ENCODE measurements around the gene LHX3.
"Not testable (repeated sequence)": the region's sequence is repeated elsewhere in the genome, so short reads cannot be mapped to it uniquely, and the experiment has no call there.

LHX3 gene

DNA sequence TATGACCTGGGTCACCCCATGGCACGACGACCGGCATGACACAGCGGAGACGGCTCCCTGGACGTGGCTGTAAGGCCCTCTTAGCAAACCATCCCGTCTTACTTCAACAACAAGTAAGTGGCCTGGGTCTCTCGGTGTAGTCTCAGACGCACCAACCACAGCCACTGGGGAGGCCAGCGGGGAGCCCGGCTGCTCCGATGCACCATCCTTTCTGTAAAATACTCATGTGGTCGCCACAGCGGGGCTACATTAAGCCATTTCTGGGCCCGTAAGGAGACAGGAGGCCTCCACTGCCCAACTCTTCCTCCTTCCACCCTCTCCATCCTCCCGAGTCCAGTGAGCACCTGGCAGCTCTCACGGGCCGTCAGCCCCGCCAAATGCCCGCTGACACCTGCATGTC, 36.0 kb upstream of the LHX3 start:
- no peak for DNase-seq

DNA sequence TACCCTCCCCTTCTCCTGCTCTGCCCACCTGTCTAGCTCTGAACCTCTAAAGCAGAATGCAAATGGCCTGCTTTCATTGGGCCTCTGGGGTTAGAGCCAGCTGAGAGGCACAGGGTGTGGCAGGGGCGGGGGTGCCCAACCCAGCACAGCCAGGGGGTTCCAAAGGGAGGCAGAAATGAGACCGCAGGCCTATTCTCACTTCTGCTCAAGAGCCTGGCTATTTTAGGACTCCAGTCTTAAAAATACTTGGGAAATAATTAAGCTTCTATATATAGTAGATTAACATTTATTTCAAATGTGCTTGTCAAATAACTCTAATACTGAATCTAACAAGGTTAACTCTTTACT, 35.0 kb upstream of the LHX3 start:
- DNase-seq, result peak; percentile 92

DNA sequence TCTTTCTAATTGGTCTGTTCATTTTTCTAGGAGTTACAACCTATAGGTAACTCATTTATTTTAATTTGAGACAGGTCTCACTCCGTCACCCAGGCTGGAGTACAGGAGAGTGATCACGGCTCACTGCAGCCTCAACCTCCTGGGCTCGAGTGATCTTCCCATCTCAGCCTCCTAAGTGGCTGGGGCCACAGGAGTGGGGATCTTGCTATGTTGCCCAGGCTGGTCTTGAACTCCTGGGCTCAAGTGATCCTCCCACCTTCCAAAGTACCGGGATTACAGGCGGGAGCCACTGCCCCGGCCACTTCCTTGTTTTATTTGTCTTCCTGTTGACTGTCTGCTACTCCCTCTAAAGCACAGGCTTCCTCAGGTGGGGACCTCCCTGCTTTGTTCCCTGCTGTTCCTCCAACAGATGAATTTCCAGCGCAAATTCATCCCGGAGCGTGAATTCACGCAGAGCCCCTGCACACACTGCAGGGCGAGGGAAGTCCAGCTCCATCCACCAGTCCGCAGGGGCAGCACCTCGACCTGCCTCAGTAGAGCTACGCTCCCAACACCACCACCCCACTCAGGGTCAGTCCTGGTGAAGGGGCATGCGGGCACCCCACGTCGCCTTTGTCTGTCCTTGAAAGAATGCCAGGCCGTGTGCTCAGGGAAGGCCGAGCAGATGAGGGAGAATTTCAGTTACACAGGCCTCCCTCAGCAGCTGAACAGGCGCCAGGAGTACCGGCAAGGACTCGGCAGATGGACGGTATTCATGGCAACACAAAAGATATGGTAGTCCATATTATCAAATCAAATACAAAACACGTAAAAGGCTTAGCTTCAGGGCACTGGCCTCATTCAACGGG, 34.4 kb upstream of the LHX3 start:
- peak; percentile 92 for DNase-seq

DNA sequence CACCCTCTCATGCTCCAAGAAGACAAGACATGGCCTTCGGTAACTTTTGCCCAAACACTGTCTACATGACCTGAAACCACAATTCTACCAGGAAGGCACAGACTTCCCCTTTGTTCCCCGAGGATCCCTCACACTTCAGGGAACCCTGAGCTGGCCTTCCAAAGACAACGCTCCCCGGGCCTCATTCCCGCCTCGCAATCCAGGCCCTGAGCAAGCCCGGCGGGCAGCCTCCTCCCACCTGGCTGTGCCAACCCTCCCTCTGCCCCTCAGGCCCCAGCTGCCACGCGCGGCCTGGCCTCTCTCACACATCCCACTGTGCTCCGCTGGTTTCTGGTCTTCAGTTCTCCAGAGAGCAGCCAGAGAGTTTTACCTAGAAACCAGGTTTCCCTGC, 33.4 kb upstream of the LHX3 start:
- DNase-seq, result no peak

DNA sequence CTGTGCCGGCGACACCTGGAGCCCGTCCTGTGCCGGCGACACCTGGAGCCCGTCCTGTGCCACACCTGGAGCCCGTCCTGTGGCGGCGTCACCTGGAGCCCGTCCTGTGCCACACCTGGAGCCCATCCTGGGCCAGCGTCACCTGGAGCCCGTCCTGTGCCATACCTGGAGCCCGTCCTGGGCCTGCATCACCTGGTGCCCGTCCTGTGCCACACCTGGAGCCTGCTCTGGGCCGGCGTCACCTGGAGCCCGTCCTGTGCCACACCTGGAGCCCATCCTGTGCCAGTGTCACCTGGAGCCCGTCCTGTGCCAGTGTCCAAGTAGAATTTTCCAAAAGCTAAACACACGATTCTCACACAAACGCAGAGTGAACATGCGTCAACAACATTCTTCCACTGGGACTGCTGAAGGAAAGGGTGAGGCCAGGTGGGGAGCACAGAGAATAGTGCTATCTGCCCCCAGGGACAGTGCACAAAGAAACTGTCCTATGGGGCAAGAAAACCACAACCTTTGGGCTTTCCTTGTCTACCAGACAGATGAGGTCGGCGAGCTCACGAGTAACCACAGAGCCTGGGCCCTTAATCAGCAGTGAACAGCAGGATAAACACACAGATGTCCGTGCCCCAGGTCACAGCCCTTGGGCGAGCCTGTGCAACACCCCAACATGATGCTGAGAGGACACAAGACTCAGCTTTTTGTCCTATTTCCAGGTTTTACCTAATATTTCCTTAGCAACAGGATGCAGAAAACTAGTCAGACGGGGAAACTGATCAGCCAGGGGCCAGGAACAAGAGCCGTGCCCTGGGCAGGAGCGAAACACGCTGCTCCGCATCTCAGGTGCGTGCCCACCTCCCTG, 32.8 kb upstream of the LHX3 start:
- DNase-seq, result no peak

DNA sequence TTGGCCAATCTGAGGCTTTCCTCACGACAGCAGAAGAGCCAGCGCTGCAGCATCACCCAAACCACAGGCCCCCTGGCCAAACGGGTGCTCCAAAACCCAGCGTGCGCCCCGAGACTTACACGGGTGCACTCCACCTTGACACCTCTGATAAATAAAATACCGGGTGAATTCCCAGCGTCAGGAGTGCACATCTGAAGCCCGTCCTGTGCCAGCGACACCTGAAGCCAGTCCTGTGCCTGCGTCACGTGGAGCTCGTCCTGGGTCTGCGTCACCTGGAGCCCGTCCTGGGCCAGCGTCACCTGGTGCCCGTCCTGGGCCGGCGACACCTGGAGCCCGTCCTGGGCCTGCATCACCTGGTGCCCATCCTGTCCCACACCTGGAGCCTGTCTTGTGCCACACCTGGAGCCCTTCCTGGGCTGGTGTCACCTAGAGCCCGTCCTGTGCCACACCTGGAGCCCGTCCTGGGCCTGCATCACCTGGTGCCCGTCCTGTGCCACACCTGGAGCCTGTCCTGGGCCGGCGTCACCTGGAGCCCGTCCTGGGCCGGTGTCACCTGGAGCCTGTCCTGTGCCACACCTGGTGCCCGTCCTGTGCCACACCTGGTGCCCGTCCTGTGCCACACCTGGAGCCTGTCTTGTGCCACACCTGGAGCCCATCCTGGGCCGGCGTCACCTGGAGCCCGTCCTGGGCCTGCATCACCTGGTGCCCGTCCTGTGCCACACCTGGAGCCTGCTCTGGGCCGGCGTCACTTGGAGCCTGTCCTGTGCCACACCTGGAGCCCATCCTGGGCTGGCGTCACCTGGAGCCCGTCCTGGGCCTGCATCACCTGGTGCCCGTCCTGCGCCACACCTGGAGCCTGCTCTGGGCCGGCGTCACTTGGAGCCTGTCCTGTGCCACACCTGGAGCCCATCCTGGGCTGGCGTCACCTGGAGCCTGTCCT, 31.8 kb upstream of the LHX3 start:
- not testable (repeated sequence) for DNase-seq

DNA sequence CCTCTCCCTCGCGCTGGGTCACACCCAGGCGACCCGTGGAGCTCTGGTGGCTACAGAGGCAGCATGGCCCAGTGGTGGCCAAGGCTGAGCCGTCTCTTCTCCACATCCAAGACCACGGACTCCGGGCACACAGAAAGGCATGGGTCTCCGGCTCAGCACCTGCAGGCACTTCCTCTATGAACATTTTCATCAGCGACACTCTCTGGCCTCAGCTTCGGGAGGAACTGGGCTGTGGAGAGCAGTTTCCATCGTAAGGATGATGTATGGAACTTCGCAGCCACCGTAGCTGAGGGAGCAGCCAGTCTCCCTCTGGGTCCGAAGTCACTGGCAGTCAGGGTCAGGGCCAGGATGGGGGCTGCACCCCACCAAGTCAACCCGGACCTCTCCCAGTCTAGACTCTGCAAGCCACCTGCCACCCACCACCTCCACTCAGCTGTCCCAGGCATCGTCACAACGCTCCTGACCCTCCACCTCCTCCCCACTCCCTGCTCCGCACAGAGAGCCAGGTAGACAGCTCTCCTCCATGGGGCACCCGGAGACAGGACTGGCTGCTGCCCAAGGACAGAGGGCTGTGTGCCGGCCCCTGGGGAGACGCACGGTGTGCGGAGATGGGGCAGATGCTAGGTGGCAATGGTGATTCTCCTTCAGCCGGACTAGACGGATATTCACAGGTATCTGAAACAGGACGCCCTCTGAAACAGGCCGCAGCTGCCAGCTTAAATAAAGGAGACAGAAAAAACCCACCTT, 31.0 kb upstream of the LHX3 start:
- no peak for DNase-seq

DNA sequence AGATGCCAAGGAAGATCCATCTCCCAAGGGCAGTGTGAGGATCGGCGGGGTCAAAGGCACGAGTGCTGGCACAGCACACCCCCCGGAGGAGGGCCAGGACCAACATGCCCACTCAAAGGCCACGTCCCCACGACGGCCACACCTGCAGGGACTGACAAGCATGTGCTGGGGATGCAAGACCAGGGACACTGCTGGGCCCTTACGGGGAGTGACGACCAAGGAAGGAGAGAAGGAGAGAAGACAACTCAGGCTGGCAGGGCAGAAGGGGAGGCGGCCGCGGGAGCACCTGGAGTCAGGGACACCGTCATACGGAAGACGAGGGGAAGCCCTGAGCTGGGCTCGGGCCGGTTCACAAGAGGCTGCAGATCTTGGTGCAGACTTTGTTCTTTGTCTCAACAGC, 30.2 kb upstream of the LHX3 start:
- DNase-seq, result no peak

DNA sequence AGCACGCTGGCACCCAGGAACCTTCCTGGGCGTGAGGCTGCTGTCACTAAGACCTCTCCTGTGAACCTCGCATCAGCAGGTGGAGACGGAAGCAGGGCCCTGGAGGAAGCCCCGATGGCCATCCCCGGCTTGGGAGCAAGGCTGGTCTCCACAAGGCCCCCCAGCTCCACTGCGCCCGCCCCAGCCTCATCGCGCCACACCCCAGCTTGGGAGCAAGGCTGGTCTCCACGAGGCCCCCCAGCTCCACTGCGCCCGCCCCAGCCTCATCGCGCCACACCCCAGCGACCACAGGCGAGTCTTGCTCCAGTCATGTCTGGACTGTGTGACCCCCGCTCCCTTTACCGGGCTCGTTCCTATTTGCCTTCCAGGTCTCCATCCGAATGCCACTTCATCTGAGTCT, 29.7 kb upstream of the LHX3 start:
- no peak for DNase-seq

DNA sequence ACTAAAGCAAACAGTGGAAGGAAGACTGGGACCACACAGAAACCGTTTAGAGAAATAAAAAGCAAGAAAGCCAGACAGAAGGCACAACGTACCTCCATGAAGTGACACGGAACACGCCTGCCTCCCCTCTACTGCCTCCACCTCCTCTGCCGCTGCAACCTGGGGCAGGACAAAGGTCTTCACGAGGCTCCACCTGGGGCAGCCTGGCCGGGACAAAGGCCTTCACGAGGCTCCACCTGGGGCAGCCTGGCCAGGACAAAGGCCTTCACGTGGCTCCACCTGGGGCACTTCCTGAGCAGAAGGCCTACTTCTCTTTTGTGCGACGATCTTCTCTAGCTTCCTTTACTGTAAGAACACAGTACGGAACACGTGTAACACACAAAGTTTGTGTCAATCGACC, 28.9 kb upstream of the LHX3 start:
- DNase-seq, result no peak

DNA sequence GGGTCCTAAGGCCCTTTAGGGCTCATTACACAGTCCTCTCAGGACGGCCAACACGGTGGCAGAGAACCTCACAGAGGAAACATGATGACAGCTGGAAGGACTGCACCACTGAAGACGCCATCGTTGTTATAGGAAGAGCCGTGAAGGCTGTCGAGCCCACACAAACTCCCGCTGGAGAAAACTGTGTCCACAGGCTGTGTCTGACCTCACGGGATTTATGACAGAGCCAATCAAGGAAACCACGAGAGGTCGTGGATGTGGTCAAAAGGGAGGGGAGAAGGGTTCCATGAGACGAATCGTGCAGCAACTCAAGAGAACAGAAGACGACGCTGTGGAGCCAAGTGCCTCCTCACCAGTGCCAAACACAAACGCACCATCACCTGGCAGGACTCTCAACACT, 28.5 kb upstream of the LHX3 start:
- DNase-seq, result no peak

DNA sequence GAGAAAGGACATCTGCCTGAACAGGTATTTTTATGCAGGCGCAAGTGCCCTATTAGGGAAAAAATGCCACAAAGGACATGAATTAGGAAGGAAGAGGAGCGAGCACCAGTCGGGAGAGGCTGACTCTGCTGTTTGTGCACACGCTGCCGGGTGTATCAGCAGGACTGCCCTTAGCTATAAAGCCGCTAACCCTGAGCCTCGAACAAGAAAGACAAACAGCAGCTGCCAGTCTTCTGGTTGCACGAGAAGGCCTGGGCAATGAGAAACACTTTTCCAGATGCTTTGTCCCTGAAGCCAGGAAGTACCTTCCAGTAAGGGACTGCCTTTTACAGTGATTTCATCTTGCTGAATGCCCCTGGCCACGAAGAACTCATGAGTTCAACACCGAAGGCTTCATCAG, 28.0 kb upstream of the LHX3 start:
- no peak for DNase-seq

DNA sequence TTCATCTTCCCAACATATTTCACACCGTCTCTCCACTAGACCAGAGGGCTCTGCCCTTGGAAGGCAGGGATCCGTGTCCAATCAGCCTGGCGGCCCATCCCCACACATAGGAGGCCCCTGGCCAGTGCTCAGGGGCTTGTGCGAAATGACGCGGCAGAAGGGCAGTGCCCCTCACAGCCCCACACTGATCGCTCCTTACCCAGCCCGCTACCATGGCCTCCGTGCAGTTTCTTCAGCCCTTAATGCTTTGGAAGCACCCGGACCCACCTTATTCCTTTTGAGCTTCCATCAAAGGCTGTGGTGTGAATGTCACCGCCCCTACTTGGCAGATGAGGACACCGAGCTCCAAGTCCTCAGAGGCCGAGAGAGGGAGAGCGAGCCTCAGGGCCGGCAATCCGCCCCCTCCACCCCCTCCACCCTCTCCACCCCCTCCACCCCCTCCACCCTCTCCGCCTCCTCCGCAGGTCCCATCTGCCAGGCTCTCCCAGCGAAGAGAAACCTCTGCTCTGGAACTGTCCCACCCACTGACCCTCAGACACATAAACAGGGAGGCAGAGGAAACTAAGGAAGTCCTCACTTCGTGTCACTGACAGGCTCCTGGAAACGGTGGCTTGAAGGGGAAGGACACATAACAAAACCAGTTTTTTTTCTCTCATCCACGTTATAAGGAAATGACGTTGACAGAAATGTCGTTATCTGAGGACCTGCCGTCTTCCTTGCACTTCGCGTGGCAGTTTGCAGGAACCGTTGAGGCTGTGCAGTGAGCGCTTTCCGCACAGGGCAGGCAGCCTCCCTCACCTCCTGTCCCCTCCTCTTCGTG, 26.8 kb upstream of the LHX3 start:
- no peak for DNase-seq

DNA sequence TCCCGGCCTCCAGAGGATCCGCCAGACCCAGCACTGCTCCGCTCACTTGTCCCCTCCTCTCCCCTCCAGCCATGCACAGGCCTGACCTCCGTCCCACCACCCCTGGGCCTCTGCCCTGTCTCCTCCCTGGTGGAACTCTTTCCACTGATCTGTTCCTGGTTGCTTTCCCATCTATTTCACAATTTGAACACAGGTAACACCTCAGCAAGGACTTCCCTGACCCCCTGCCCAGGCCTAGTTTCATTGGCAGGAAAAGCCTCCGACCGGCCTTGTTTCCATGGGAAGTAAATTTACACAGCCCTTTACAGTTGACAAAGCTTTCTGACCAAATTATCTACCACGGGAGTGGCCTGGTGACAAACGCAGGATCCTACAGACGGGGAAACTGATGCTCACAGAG, 25.8 kb upstream of the LHX3 start:
- DNase-seq, result no peak

DNA sequence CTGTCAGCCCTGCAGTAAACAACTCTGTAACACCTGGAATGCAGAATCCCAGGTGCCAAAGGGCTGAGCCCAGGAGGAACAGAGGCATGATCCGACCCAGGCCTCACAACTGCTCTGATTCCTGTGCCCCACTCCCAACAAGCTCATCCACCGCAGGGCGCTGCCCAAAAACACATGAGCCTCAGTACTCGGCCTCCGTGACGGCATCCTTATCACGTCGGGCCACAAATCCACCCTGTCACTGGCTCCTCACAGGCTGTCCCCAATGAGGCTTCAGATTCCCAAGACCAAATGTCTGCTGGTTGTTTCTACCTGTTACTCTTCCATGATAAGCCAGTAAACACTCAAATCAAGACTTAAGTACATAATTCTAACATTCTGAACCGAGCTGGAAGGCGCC, 25.4 kb upstream of the LHX3 start:
- DNase-seq, result no peak

DNA sequence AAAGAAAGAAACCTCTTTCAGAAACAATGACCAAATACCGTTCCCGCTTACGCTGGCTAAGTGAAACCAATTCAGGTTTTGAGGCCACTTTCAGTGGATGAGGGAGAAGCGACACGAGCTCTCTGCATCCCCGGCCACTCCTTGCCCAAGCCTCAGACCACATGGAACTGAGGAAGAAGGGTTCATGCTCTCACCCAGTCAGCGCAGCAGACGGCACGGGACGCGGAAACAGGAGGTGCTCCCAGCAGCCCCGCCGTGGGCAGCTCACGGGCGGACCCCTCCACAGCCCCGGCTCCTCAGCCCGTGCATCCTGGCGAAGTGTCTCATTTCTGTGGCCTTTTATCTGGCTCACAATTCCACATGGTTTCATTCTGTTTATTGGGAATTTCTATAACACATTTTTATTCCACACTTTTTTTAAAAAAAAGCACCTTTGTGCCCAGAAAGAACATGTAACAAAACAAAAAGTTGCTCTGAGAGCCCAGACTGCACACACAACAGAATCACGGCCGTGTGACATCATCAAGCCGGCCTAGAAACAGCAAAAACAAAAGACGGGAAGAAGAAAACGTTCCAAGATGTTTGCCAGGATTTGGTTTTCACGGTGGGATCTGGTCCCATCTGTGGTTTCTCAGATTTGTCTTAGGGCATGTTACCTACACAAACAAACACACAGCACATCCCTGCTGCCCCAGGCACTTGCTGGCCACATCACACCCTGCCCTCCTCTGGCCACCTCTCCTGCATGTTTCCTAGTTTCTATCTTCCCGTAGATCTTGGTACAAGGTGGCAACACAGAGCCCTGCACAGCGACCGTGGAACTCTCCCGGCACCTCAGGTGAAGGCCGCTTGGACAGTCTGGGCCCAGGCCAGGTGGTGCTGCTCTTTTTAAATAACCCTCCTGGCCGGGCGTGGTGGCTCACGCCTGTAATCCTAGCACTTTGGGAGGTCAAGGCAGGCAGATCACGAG, 24.5 kb upstream of the LHX3 start:
- DNase-seq, result no peak

DNA sequence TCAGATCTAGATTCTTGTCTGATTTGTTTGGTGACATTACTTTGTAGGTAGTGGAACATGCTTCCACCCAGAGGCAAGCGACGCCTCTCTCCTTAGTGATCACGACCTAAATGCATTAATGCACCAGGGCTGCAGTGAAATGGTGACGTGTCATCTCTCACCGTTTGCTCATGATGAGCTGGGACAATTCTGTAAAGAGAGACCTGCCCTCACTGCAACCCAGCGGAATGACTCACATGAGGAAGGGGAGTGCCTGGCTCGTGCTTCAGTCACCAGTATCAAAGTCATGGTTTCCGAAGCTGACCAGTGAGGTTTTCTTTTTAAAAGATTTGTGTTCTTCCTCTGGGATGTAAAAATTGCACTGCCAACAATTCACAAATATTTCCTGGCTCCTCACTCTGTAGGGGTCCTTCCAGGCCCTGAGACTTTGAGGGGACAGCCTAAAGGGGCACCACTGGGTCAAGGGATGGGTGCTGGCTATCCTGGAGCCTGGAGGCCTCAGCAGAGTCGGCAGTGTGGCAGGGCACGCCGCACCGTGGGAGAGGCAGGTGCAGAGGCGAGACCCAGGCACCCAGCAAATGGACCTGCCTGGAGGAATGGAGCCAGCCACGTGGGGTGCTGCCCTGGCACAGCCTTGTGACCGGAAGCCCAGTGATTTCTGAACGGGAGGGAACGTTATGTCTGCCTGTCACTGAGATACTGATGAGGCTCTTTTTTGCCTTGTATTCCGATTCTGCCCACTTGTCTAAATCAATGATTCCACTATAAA, 23.4 kb upstream of the LHX3 start:
- DNase-seq, result no peak

DNA sequence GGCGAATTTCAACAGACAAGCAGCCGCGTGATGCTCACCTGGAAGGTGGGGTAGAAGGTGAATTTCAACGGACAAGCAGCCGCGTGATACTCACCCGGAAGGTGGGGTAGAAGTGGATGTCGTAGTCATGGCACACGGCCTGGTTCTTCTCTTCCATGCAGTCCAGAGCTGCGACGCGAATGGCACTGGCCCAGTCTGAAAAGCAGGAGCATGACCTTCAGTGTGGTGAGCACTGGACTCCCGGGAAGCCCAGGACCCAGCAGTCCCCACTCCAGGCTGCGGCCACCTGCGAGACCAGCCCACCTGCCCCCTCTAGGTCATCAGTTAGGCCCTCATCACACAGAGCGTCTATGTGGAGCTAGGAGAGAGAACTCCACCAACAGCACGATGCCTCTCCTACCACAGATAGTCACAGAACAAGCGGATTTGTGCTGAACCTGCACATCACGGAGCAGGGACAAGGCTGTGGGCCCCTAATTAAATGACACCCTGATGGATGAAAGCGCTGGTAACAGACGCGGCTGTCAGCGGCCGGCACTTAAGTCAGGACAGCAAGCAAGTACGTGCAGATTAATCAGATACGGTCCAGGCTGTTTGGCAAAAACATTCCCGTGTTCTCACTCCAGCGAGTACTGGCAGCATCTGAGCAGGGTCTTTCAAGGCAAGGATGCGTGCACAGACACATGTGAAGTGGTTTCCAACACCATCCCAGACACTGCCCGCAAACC, 21.9 kb upstream of the LHX3 start:
- DNase-seq, result no peak

All from NCI-H2107 (cell line).